ENCODE measurements around the gene TTC34.
"Not testable (repeated sequence)": the region's sequence is repeated elsewhere in the genome, so short reads cannot be mapped to it uniquely, and the experiment has no call there.

TTC34 gene

GRCh38 chr1:2810899-2811532 lies 9.5 kb upstream of the TTC34 start:
- DNase-seq (ENCODE audit: low spot score) = no peak

DNA sequence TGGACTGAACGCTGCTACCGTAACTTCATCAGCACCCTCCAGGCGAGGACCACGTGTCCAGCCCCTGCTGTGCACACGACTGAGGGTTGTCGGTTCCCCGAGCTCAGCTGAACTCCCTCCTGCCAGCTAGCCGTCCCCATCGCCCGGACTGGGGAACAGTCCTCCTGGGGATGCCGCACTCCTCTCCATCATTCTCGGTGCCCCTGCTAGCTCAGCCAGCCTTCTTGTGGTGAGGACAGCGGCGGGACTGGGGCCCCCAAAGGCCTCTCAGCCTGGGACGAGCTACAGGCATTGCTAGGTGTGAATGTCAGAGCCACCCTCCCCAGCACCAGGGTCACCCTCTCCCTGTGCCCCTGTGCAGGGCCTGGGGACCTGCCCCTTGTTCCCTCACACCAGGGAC lies 8.8 kb upstream of the TTC34 start:
- DNase-seq (ENCODE audit: low spot score) = no peak

GRCh38 chr1:2809656-2810055 lies 8.2 kb upstream of the TTC34 start:
- DNase-seq (ENCODE audit: low spot score) = no peak

DNA sequence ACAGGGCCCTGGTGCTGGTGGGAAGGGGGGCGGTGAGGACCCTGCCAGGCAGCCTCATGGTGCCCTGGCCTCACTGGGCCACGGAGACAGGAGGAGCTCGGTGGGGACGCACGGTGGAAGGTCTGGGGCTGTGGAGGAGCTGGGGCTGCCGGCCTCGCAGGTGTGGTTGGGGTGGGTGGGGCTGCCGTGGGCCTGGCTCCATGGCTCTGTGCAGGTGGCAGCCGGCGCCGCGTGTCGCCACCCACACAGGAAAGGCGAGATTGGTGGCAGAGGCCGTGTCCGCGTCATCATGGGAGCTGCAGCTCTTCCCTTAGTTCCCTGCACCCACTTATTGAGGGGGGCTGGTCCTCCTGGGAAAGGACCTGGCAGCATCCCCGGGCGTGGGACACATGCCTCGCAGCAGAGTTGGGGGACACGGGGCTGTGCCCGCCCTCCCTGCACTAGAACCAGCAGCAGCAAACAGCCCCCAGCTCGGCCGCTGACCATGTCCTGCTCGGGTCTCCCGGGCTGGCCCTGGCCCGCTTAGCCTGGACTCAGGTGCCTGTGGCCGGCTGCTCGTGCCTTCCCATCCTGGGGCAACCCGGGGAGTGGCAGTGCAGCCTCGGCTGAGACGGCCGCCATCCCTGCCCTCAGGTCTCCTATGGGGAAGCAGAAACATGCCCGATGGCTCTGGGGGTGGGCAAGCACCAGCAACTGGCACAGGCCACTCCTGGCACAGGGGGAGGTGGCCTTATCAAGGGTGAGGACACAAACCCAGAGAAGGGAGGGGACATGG lies 7.5 kb upstream of the TTC34 start:
- DNase-seq (ENCODE audit: low spot score) = no peak

DNA sequence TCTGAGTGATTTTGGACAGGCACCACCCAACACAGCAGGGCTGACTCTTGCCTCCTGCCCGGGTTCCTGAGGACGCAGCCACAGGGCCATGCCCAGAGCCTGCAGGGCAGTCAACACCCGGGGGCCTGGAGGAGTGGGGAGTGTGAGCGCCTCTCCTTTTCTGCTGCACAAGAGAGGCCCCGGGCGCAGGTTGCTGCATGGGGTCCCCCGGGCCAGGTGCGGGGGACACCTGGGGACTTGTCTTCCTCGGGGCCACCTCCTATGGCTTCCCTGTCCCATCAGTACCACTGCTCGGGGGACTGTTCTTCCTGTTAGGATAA lies 6.9 kb upstream of the TTC34 start:
- DNase-seq (ENCODE audit: low spot score) = no peak

GRCh38 chr1:2807678-2808385 lies 6.3 kb upstream of the TTC34 start:
- no peak for DNase-seq (ENCODE audit: low spot score)

DNA sequence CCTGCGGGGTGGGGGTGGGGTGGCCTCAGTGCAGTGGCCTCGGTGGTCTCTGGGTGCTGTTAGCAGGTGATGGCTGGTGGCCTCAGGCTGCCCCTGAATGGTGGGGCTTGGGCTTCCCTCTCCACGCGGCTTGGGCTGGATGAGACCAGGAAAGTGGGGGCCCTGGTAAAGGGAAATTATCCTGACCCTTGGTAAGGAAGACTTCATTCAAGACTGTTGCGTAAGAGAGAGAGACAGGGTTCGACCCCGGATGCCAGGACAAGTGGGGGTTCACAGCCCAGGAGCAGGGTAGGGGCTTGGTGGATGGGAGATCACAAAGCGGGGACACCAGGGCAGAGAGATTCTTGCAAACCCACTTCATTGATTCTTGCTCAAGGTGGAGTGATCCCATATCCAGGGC lies 5.5 kb upstream of the TTC34 start:
- no peak for DNase-seq (ENCODE audit: low spot score)

DNA sequence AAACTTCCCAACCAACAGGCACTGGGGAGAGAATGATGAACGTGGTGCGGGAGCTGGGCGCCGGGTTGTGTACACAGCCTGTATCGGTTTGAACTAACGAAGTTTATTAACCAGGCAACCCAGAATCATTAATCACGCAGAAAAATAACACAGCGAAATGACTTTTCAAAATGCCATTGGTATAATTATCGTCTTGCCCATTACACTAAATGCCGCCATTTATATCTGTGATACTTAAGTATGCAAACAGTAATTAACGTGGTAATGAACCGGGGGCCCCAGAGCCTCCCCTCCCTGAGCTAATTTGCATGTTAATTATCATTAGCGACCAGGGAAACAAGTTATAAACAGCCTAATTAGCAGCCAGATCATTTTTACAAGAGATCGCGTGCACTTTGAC lies 5.1 kb upstream of the TTC34 start:
- DNase-seq (ENCODE audit: low spot score) = no peak

GRCh38 chr1:2805801-2806430 lies 4.4 kb upstream of the TTC34 start:
- no peak for DNase-seq (ENCODE audit: low spot score)

- DNase-seq (ENCODE audit: low spot score) = no peak
These were observed 3.3 kb upstream of the TTC34 start for GRCh38 chr1:2804628-2805351.

- no peak for DNase-seq (ENCODE audit: low spot score)
These were observed 2.6 kb upstream of the TTC34 start for GRCh38 chr1:2803931-2804627.

- no peak for DNase-seq (ENCODE audit: low spot score)
These were observed 1.8 kb upstream of the TTC34 start for GRCh38 chr1:2803086-2803930.

DNA sequence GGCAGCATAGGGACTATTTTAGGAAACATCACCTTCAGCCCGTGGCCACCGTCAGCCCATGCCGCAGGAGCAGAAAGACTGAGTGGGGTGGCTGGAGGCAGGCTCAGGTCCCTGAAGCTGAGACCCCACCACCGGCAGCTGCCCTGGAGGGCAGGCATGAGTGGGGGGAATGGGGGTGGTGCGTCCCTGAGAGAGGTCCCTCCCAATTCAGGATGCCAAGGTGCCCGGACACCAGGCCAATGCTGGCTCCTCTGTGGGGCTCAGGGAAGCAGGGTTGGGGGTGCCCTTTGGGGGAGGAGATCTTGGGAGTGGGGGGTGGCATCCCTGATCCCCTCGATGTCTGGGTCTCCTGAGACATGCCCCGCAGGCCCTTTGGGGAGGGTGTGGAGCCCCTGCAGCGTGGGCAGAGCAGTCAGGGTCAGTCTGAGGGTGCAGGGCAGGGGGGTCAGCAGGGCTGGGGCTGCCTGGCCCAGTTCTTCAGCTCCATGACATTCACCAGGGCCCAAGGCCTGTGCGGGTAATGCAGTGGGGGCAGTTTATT lies 998 bp upstream of the TTC34 start:
- DNase-seq (ENCODE audit: low spot score) = no peak

DNA sequence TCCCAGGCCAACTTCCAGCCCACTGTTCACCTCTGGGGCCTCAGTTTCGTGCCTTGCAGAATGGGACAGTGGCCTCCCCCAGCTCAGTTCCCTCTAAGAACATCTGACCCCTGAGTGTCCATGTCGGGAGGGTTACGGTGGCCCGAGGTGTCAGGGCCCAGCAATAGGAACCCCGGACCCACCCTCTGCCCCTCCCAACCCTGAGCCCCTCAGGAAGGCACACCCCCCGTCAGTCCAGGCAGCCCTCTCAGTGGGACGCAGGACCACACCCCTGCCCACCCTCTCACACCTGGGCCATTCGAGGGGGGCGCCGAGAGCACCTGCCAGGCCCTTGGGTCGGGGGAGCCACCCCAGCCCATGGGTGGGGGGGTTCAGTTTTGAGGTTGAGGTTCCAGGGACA lies 447 bp downstream of the TTC34 start:
- no peak for DNase-seq (ENCODE audit: low spot score)

DNA sequence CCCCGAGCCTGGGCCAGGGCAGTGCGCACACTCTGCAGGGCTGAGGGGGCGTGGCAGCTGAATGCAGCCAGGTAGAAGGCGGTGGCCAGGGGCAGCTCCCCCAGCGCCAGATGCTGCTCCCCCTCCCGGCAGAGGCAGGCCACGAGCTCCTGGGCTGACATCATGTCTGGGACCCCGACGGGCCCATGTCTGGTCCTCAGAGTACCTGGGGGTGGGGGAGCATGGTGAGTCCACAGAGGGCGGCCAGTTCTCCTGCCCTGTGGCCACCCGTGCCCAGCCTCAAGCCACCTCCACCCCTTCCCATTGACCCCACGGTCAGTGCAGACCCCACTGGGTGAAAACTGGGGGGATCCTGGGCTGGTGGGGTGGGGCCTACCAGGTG lies 838 bp downstream of the TTC34 start:
- DNase-seq (ENCODE audit: low spot score) = no peak

- no peak for DNase-seq (ENCODE audit: low spot score)
These were observed 1.5 kb downstream of the TTC34 start for GRCh38 chr1:2799811-2800663.

- DNase-seq (ENCODE audit: low spot score) = not testable (repeated sequence)
These were observed 2.5 kb downstream of the TTC34 start for GRCh38 chr1:2798958-2799357.

GRCh38 chr1:2797741-2798016 lies 3.8 kb downstream of the TTC34 start:
- DNase-seq (ENCODE audit: low spot score) = no peak

- DNase-seq (ENCODE audit: low spot score) = no peak
These were observed 4.4 kb downstream of the TTC34 start for GRCh38 chr1:2796890-2797740.

Measured in AG08396 (cell line).